HG02610 (cell line): ENCODE data around the gene UMAD1.

Experiments
- ATAC-seq: cut with Tn5 transposase; IDR thresholded peaks from one replicate; pipeline ENCODE4 v1.9.1; 2021; ENCODE audit warnings: mild to moderate bottlenecking, moderate library complexity; ENCODE audit not compliant: unreplicated experiment

Gene UMAD1

GRCh38 chr7:7687800-7688199 is 47.2 kb downstream of the UMAD1 start:
- no peak for ATAC-seq

GRCh38 chr7:7688310-7688709 is 47.8 kb downstream of the UMAD1 start:
- peak; percentile 48 for ATAC-seq

GRCh38 chr7:7688956-7689355 is 48.4 kb downstream of the UMAD1 start:
- ATAC-seq, result no peak

GRCh38 chr7:7693881-7694280 is 53.3 kb downstream of the UMAD1 start:
- no peak for ATAC-seq

- ATAC-seq, result no peak
Measured at GRCh38 chr7:7694542-7694941, 54.0 kb downstream of the UMAD1 start.

- ATAC-seq, result no peak
Measured at GRCh38 chr7:7695111-7695817, 54.7 kb downstream of the UMAD1 start.

- ATAC-seq, result no peak
Measured at GRCh38 chr7:7696458-7697119, 56.0 kb downstream of the UMAD1 start.

GRCh38 chr7:7698930-7699329 is 58.4 kb downstream of the UMAD1 start:
- ATAC-seq, result no peak

- no peak for ATAC-seq
Measured at GRCh38 chr7:7699380-7699779, 58.8 kb downstream of the UMAD1 start.

GRCh38 chr7:7699970-7700369 is 59.4 kb downstream of the UMAD1 start:
- no peak for ATAC-seq

- ATAC-seq, result peak; percentile 27
Measured at GRCh38 chr7:7701527-7701926, 61.0 kb downstream of the UMAD1 start.

- ATAC-seq, result no peak
Measured at GRCh38 chr7:7702826-7703225, 62.3 kb downstream of the UMAD1 start.

- ATAC-seq, result no peak
Measured at GRCh38 chr7:7703427-7703826, 62.9 kb downstream of the UMAD1 start.

- ATAC-seq, result no peak
Measured at GRCh38 chr7:7704867-7705266, 64.3 kb downstream of the UMAD1 start.

GRCh38 chr7:7705318-7705717 is 64.8 kb downstream of the UMAD1 start:
- no peak for ATAC-seq

GRCh38 chr7:7706101-7706511 is 65.6 kb downstream of the UMAD1 start:
- peak; percentile 76 for ATAC-seq

GRCh38 chr7:7706556-7707172 is 66.1 kb downstream of the UMAD1 start:
- ATAC-seq, result peak; percentile 41

GRCh38 chr7:7707246-7707645 is 66.7 kb downstream of the UMAD1 start:
- ATAC-seq, result no peak

- no peak for ATAC-seq
Measured at GRCh38 chr7:7707806-7708205, 67.3 kb downstream of the UMAD1 start.

GRCh38 chr7:7709291-7709690 is 68.7 kb downstream of the UMAD1 start:
- ATAC-seq, result no peak

GRCh38 chr7:7710469-7710868 is 69.9 kb downstream of the UMAD1 start:
- no peak for ATAC-seq

- no peak for ATAC-seq
Measured at GRCh38 chr7:7713730-7714129, 73.2 kb downstream of the UMAD1 start.
